KMS-11 (cell line): ENCODE data around the gene SOCS1.
"Not testable (repeated sequence)": the region's sequence is repeated elsewhere in the genome, so short reads cannot be mapped to it uniquely, and the experiment has no call there.

Source experiments
- H2AFZ ChIP-seq: fragments of 200-600 bp; sonication (generic); 2 replicates; pipeline ENCODE4 v1.6.1; 2016; ENCODE audit warnings: antibody characterized with exemption, mixed run types, low read depth
- H3K27ac ChIP-seq: fragments of 200-600 bp; sonication (generic); 2 replicates; pipeline ENCODE4 v1.6.1; 2016; ENCODE audit warnings: mild to moderate bottlenecking, mixed run types
- H3K27me3 ChIP-seq: fragments of 200-600 bp; sonication (generic); 2 replicates; pipeline ENCODE4 v1.6.1; 2017; ENCODE audit warnings: mild to moderate bottlenecking, low read depth, mixed run types, moderate library complexity; ENCODE audit not compliant: insufficient read depth
- H3K36me3 ChIP-seq: fragments of 200-600 bp; sonication (generic); 2 replicates; pipeline ENCODE4 v1.6.1; 2017; ENCODE audit warnings: mild to moderate bottlenecking, mixed run types; ENCODE audit not compliant: insufficient read depth
- H3K4me1 ChIP-seq: fragments of 200-600 bp; sonication (generic); 2 replicates; pipeline ENCODE4 v1.6.1; 2016; ENCODE audit warnings: mild to moderate bottlenecking, low read depth, mixed run types; ENCODE audit not compliant: poor library complexity, severe bottlenecking
- H3K4me2 ChIP-seq: fragments of 200-600 bp; sonication (generic); 2 replicates; pipeline ENCODE4 v1.7.0; 2016; ENCODE audit warnings: mild to moderate bottlenecking, mixed run types
- H3K4me3 ChIP-seq: fragments of 200-600 bp; sonication (generic); IDR thresholded peaks from 2 replicates; pipeline ENCODE4 v1.6.1; 2017; ENCODE audit warnings: low read depth, low read length, mixed read lengths; ENCODE audit not compliant: insufficient read depth
- H3K79me2 ChIP-seq: fragments of 200-600 bp; sonication (generic); 2 replicates; pipeline ENCODE4 v1.6.1; 2016; ENCODE audit warnings: low read depth, mixed run types; ENCODE audit not compliant: insufficient read depth
- H3K9ac ChIP-seq: fragments of 200-600 bp; sonication (generic); 2 replicates; pipeline ENCODE4 v1.6.1; 2016; ENCODE audit warnings: mild to moderate bottlenecking, mixed run types
- H4K20me1 ChIP-seq: fragments of 200-600 bp; sonication (generic); 2 replicates; pipeline ENCODE4 v1.6.1; 2016; ENCODE audit warnings: mild to moderate bottlenecking, mixed run types; ENCODE audit not compliant: insufficient read depth
- CTCF ChIP-seq: fragments of 200-600 bp; sonication (generic); conservative IDR thresholded peaks from 2 replicates; pipeline ENCODE4 v1.6.1; 2017; ENCODE audit warnings: low read depth, mild to moderate bottlenecking, antibody characterized with exemption, low read length, moderate library complexity, mixed read lengths

SOCS1 gene

GRCh38 chr16:11295672-11296071 is 39.7 kb upstream of the SOCS1 start:
- Histone ChIP-seq H3K27ac (no peak overlapping the region), H3K9ac (no peak overlapping the region), H4K20me1 (no peaks in the 10 kb centered on the region), H3K4me2 (no peak overlapping the region), H3K4me3 (no peak overlapping the region), H3K36me3 (no peaks in the 10 kb centered on the region), H3K4me1 (peaks cover 28% of the 10 kb centered on the region), H2AFZ (no peak overlapping the region), H3K79me2 (no peaks in the 10 kb centered on the region), H3K27me3 (peaks cover 53% of the 10 kb centered on the region)
- TF ChIP-seq CTCF, result no peak

GRCh38 chr16:11292076-11292748 is 36.2 kb upstream of the SOCS1 start:
- Histone ChIP-seq H3K36me3 (no peaks in the 10 kb centered on the region), H3K4me2 (no peak overlapping the region), H4K20me1 (no peaks in the 10 kb centered on the region), H3K9ac (no peak overlapping the region), H3K79me2 (no peaks in the 10 kb centered on the region), H3K4me3 (no peak overlapping the region), H3K27ac (no peak overlapping the region), H3K27me3 (peaks cover 43% of the 10 kb centered on the region), H3K4me1 (peaks cover 10% of the 10 kb centered on the region), H2AFZ (no peak overlapping the region)
- no peak for TF ChIP-seq CTCF

- H3K4me1 ChIP-seq, result peaks cover 6% of the 10 kb centered on the region
- H3K27me3 ChIP-seq, result peaks cover 33% of the 10 kb centered on the region
- no peak overlapping the region for H3K27ac ChIP-seq
- no peaks in the 10 kb centered on the region for H4K20me1 ChIP-seq
- no peak for TF ChIP-seq CTCF
- H3K4me3 ChIP-seq, result no peak overlapping the region
- no peak overlapping the region for H3K9ac ChIP-seq
- H3K79me2 ChIP-seq, result no peaks in the 10 kb centered on the region
- no peaks in the 10 kb centered on the region for H3K36me3 ChIP-seq
- no peak overlapping the region for H2AFZ ChIP-seq
- H3K4me2 ChIP-seq, result no peak overlapping the region
Measured at GRCh38 chr16:11291091-11291703, 35.2 kb upstream of the SOCS1 start.

- H4K20me1 ChIP-seq, result no peaks in the 10 kb centered on the region
- H3K27ac ChIP-seq, result no peak overlapping the region
- H3K4me3 ChIP-seq, result no peak overlapping the region
- no peaks in the 10 kb centered on the region for H3K79me2 ChIP-seq
- H3K9ac ChIP-seq, result no peak overlapping the region
- peaks cover 6% of the 10 kb centered on the region for H3K4me1 ChIP-seq
- H2AFZ ChIP-seq, result no peak overlapping the region
- TF ChIP-seq CTCF, result no peak
- no peaks in the 10 kb centered on the region for H3K36me3 ChIP-seq
- H3K4me2 ChIP-seq, result no peak overlapping the region
- H3K27me3 ChIP-seq, result peaks cover 24% of the 10 kb centered on the region
Measured at GRCh38 chr16:11290102-11290893, 34.3 kb upstream of the SOCS1 start.

- not testable (repeated sequence) for H3K79me2 ChIP-seq, H3K4me1 ChIP-seq, H3K4me2 ChIP-seq, H4K20me1 ChIP-seq, H3K27ac ChIP-seq, H2AFZ ChIP-seq, H3K36me3 ChIP-seq, H3K9ac ChIP-seq, H3K4me3 ChIP-seq
- H3K27me3 ChIP-seq, result peaks cover 18% of the 10 kb centered on the region
Measured at GRCh38 chr16:11289696-11290095, 33.7 kb upstream of the SOCS1 start.
